Measurements from ENCODE around the gene USP46.

USP46 gene

DNA sequence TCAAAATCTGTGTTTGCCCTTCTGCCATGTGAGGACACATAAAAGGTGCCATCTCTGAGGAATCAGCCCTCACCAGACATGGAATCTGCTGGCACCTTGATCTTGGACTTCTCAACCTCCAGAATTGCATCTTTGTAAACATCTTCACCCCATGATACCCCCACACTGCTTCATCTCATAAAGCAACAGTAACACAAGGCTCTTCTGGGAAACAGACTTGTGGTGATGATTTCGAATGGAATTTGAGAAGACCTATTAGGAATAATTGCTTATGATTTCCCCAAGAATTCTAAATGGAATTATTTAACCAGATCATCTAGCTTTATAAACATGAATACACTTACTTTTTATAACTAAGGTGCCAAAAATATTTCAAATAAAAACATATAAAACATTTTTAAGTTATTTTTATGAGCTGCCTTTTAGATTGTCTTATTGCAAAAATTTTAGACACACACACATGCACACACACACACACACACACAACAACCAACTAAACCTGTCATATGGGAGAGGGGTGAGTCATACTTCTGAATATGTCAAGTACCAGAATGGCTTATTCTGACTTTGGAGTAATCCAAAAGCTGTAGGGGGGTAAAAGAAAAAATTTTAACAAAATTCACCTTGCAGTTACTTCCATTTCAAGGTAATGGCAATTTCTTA lies 82.0 kb downstream of the USP46 start:
- Histone ChIP-seq H3K9ac (ENCODE audit: low read length in 2 of 2) (no peak overlapping the region), H3K9me3 (ENCODE audit: control insufficient read depth in 2 of 2, low read length in 2 of 2) (no peaks in the 10 kb centered on the region), H3K4me1 (ENCODE audit: control insufficient read depth, insufficient read depth, low read length) (no peaks in the 10 kb centered on the region), H3K27ac (ENCODE audit: low read length) (no peak overlapping the region), H3K4me3 (ENCODE audit: low read length in 2 of 2) (no peak overlapping the region), H3K27me3 (ENCODE audit: control insufficient read depth in 1 of 2, insufficient read depth in 2 of 2, low read length in 2 of 2) (no peaks in the 10 kb centered on the region), H3K36me3 (ENCODE audit: control insufficient read depth in 2 of 2, insufficient read depth in 2 of 2, low read length in 2 of 2) (no peaks in the 10 kb centered on the region)

DNA sequence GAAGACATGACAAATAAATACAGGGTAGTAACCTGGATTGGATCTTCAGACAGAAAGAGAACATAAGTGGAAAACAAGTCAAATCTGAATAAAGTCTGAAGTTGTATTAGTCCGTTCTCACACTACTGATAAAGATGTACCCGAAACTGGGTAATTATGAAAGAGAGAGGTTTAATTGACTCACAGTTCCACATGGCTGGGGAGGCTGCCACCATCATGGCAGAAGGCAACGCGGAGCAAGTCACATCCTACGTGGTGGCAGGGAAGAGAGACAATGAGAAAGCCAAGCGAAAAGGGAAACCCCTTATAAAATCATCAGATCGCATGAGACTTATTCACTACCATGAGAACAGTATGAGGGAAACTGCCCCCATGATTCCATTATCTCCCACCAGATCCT lies 82.8 kb downstream of the USP46 start:
- no peak overlapping the region for H3K27ac ChIP-seq (ENCODE audit: low read length)
- no peaks in the 10 kb centered on the region for H3K27me3 ChIP-seq (ENCODE audit: control insufficient read depth in 1 of 2, insufficient read depth in 2 of 2, low read length in 2 of 2)
- H3K36me3 ChIP-seq (ENCODE audit: control insufficient read depth in 2 of 2, insufficient read depth in 2 of 2, low read length in 2 of 2), result no peaks in the 10 kb centered on the region
- no peaks in the 10 kb centered on the region for H3K9me3 ChIP-seq (ENCODE audit: control insufficient read depth in 2 of 2, low read length in 2 of 2)
- H3K9ac ChIP-seq (ENCODE audit: low read length in 2 of 2), result no peak overlapping the region
- no peak overlapping the region for H3K4me3 ChIP-seq (ENCODE audit: low read length in 2 of 2)
- no peaks in the 10 kb centered on the region for H3K4me1 ChIP-seq (ENCODE audit: control insufficient read depth, insufficient read depth, low read length)

DNA sequence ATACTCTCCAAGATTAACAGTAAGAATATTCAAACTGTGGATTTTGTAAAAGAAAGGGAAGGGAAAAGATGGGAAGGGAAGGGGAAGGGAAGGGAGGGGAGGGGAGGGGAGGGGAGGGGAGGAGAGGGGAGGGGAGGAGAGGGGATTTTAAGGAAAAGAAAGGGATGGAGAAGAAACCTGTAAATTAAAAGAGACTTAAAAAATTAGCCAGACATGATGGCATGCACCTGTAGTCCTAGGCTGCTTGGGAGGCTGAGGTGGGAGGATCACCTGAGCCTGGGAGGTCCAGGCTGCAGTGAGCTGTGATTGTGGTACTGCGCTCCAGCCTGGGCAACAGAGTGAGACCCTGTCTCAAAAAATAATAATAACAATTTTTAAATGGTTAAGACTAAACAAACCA lies 83.7 kb downstream of the USP46 start:
- no peaks in the 10 kb centered on the region for H3K27me3 ChIP-seq (ENCODE audit: control insufficient read depth in 1 of 2, insufficient read depth in 2 of 2, low read length in 2 of 2)
- H3K4me1 ChIP-seq (ENCODE audit: control insufficient read depth, insufficient read depth, low read length), result no peaks in the 10 kb centered on the region
- H3K9ac ChIP-seq (ENCODE audit: low read length in 2 of 2), result no peak overlapping the region
- H3K36me3 ChIP-seq (ENCODE audit: control insufficient read depth in 2 of 2, insufficient read depth in 2 of 2, low read length in 2 of 2), result no peaks in the 10 kb centered on the region
- no peak overlapping the region for H3K27ac ChIP-seq (ENCODE audit: low read length)
- no peak overlapping the region for H3K4me3 ChIP-seq (ENCODE audit: low read length in 2 of 2)
- no peaks in the 10 kb centered on the region for H3K9me3 ChIP-seq (ENCODE audit: control insufficient read depth in 2 of 2, low read length in 2 of 2)

DNA sequence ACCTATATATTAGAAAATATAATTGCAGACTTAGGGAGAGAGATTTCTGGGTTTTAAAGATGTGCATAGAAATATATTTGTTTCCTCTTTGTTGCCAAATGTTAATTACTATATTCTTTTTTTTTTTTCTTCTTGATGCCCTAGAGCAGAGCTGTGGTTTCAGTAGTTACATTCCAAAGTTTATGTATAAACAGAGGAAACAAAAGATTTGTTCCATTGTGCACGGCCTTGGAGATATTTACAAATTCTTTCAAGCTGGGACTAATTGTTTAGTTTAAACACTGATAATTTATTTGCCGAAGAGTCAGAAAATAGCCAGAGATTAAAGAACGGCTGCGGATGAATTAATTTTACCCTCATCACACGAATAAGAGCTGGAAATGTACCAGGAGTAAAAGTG lies 85.1 kb downstream of the USP46 start:
- Histone ChIP-seq H3K27me3 (ENCODE audit: control insufficient read depth in 1 of 2, insufficient read depth in 2 of 2, low read length in 2 of 2) (no peaks in the 10 kb centered on the region), H3K9me3 (ENCODE audit: control insufficient read depth in 2 of 2, low read length in 2 of 2) (no peaks in the 10 kb centered on the region), H3K4me3 (ENCODE audit: low read length in 2 of 2) (no peak overlapping the region), H3K27ac (ENCODE audit: low read length) (no peak overlapping the region), H3K36me3 (ENCODE audit: control insufficient read depth in 2 of 2, insufficient read depth in 2 of 2, low read length in 2 of 2) (no peaks in the 10 kb centered on the region), H3K4me1 (ENCODE audit: control insufficient read depth, insufficient read depth, low read length) (no peaks in the 10 kb centered on the region), H3K9ac (ENCODE audit: low read length in 2 of 2) (no peak overlapping the region)

DNA sequence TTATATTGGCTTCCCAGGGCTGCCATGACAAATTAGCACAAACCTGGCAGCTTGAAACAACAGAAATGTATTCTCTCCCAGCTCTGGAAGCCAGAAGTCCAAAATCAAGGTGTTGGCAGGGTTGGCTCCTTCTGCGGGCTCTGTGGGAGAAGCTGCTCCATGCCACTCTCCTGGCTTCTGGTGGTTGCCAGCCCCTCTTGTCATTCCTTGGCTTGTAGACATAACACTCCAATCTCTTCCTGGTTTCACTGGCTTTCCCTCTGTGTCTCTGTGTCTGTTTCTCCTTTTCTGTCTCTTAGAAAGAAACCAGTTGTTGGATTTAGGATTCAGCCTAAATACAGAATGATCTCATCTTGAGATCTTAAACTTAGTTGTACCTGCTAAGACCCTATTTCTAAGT lies 85.5 kb downstream of the USP46 start:
- H3K9ac ChIP-seq (ENCODE audit: low read length in 2 of 2), result no peak overlapping the region
- no peaks in the 10 kb centered on the region for H3K9me3 ChIP-seq (ENCODE audit: control insufficient read depth in 2 of 2, low read length in 2 of 2)
- H3K27ac ChIP-seq (ENCODE audit: low read length), result no peak overlapping the region
- no peaks in the 10 kb centered on the region for H3K36me3 ChIP-seq (ENCODE audit: control insufficient read depth in 2 of 2, insufficient read depth in 2 of 2, low read length in 2 of 2)
- no peaks in the 10 kb centered on the region for H3K27me3 ChIP-seq (ENCODE audit: control insufficient read depth in 1 of 2, insufficient read depth in 2 of 2, low read length in 2 of 2)
- H3K4me3 ChIP-seq (ENCODE audit: low read length in 2 of 2), result no peak overlapping the region
- no peaks in the 10 kb centered on the region for H3K4me1 ChIP-seq (ENCODE audit: control insufficient read depth, insufficient read depth, low read length)

DNA sequence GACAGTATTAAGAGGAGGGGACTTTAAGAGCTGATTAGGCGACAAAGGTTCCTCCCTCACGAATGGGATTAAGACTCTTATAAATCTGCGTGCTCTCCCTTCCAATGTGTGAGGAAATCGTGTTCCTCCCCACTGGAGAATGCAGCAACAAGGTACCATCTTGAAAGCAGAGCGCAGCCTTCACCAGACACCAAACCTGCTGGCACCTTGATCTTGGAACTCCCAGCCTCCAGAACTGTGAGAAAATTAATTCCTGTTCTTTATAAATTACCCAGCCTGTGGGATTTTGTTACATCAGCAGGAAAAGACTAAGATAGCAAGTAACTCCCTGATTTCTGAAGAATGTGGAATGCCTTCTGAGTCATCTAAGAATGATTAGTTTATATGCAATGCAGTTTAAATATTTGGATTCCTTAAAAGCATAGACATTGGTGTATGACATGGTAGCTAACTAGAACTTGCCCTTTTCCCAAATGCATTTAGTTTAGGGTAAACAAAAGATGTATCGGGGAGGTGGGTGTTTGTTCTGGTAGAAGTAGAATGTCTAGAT lies 86.1 kb downstream of the USP46 start:
- Histone ChIP-seq H3K4me3 (ENCODE audit: low read length in 2 of 2) (no peak overlapping the region), H3K36me3 (ENCODE audit: control insufficient read depth in 2 of 2, insufficient read depth in 2 of 2, low read length in 2 of 2) (no peaks in the 10 kb centered on the region), H3K27ac (ENCODE audit: low read length) (no peak overlapping the region), H3K27me3 (ENCODE audit: control insufficient read depth in 1 of 2, insufficient read depth in 2 of 2, low read length in 2 of 2) (no peaks in the 10 kb centered on the region), H3K9me3 (ENCODE audit: control insufficient read depth in 2 of 2, low read length in 2 of 2) (no peaks in the 10 kb centered on the region), H3K9ac (ENCODE audit: low read length in 2 of 2) (no peak overlapping the region), H3K4me1 (ENCODE audit: control insufficient read depth, insufficient read depth, low read length) (no peaks in the 10 kb centered on the region)

DNA sequence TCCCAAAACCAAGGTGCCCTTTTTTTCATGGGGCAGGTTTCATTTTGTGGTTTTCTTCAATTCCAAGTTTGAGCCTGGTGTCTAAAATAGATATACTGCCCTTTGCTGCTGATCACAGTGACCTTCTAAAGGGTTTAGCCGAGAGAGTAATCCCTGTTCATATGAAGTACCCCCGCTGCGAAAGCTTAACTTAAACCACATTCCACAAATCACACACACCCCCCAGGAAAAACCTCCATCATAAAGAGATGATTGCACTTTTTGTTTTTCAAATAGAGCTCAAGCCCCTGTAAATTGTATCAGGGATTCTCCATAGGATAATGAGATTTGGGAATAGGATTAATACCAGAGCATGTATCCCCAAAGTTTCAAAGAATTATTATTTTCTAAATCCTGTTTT lies 90.8 kb downstream of the USP46 start:
- Histone ChIP-seq H3K4me3 (ENCODE audit: low read length in 2 of 2) (no peak overlapping the region), H3K4me1 (ENCODE audit: control insufficient read depth, insufficient read depth, low read length) (no peaks in the 10 kb centered on the region), H3K27ac (ENCODE audit: low read length) (no peak overlapping the region), H3K36me3 (ENCODE audit: control insufficient read depth in 2 of 2, insufficient read depth in 2 of 2, low read length in 2 of 2) (no peaks in the 10 kb centered on the region), H3K9me3 (ENCODE audit: control insufficient read depth in 2 of 2, low read length in 2 of 2) (no peaks in the 10 kb centered on the region), H3K27me3 (ENCODE audit: control insufficient read depth in 1 of 2, insufficient read depth in 2 of 2, low read length in 2 of 2) (peaks cover 0 to 3% of the 10 kb centered on the region in 2 donors), H3K9ac (ENCODE audit: low read length in 2 of 2) (no peak overlapping the region)

DNA sequence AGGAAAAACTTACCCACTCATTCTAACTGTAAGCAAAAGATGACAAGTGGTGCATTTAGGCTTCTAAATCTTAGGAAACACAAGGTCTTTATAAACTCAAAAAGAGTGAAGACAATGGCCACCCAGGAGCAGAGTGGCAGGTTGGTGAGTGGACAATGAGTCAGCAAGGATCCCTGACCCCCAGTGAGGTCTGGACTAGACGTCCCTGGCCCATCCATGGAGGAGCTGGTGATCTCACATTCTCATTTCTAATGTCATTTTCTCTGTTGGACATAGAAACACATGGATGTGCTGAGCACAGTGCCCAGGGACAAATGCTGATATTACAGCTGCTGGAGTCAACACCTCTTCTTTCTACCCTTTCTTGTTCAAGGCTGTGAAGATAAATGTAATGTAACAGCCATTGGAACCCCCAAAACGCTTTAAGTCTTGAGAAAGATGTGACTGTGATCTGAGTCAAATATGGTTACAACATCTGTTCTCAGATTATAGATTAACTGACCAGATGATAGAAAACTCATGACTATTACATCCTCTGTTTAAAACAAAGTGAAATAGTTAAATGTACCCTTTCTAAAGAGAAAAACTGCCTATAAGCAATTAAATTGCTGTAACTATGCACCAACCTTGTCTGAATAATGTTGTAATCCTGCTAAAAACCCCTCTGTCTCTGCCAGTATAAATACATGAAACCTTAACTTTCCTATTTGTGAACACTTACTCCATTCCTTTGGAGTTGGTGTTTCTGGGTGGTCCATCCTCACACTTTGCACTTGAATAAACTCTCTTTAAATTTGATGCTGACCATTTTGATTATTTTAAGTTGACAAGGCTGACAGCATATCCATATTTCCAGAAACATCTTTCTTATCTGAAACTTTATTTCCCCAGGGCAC lies 92.7 kb downstream of the USP46 start:
- H3K4me3 ChIP-seq (ENCODE audit: low read length in 2 of 2), result no peak overlapping the region
- H3K9ac ChIP-seq (ENCODE audit: low read length in 2 of 2), result no peak overlapping the region
- no peaks in the 10 kb centered on the region for H3K4me1 ChIP-seq (ENCODE audit: control insufficient read depth, insufficient read depth, low read length)
- no peaks in the 10 kb centered on the region for H3K36me3 ChIP-seq (ENCODE audit: control insufficient read depth in 2 of 2, insufficient read depth in 2 of 2, low read length in 2 of 2)
- peaks cover 0 to 3% of the 10 kb centered on the region in 2 donors for H3K27me3 ChIP-seq (ENCODE audit: control insufficient read depth in 1 of 2, insufficient read depth in 2 of 2, low read length in 2 of 2)
- no peak overlapping the region for H3K27ac ChIP-seq (ENCODE audit: low read length)
- no peaks in the 10 kb centered on the region for H3K9me3 ChIP-seq (ENCODE audit: control insufficient read depth in 2 of 2, low read length in 2 of 2)

DNA sequence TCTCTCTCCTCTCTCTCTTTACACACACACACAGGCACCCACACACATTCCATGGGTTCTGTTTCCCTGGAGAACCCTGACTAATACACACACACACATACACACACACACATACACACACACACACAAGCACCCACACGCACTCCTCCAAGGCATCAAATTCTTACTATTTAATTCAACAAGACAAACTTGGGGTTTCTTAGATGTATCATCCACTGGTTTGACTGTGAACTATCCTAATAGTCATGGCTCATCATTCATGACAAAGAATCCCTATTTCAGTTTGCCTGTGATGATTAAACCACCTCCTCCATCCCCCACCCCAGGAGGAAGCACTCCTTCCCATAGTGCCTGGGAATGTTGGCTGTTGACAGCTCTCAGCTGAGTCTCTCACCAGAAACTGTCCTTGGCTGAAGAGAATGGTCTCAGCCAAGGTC lies 98.2 kb downstream of the USP46 start:
- Histone ChIP-seq H3K36me3 (ENCODE audit: control insufficient read depth in 2 of 2, insufficient read depth in 2 of 2, low read length in 2 of 2) (no peaks in the 10 kb centered on the region), H3K4me1 (ENCODE audit: control insufficient read depth, insufficient read depth, low read length) (no peaks in the 10 kb centered on the region), H3K27me3 (ENCODE audit: control insufficient read depth in 1 of 2, insufficient read depth in 2 of 2, low read length in 2 of 2) (peaks cover 0 to 3% of the 10 kb centered on the region in 2 donors)

DNA sequence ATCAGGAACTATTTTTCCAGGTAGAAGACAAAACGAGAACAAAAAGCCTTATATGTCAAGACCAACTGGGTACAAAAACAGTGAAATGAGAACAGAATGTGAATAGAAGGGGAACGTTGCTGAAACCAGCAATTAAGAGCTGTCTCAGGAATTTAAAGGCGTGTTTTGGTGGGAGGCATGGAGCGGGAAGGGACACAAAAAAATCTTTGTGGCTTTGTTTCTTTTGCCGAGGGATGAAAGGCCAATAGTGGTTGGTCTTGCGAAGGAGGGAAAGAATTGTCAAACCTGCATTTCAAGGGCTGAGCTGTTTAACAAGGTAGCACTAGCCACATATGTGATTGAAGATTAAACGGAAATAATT lies 103.8 kb downstream of the USP46 start:
- no peak overlapping the region for H3K27ac ChIP-seq (ENCODE audit: low read length)

More for the DNA sequence above, 98.2 kb downstream of the USP46 start:
- Histone ChIP-seq H3K27ac (ENCODE audit: low read length) (no peak overlapping the region), H3K4me3 (ENCODE audit: low read length in 2 of 2) (no peak overlapping the region), H3K9me3 (ENCODE audit: control insufficient read depth in 2 of 2, low read length in 2 of 2) (no peaks in the 10 kb centered on the region), H3K9ac (ENCODE audit: low read length in 2 of 2) (no peak overlapping the region)

More for the DNA sequence above, 103.8 kb downstream of the USP46 start:
- no peak overlapping the region for H3K9ac ChIP-seq (ENCODE audit: low read length in 2 of 2)
- H3K4me1 ChIP-seq (ENCODE audit: control insufficient read depth, insufficient read depth, low read length), result no peaks in the 10 kb centered on the region
- no peaks in the 10 kb centered on the region for H3K36me3 ChIP-seq (ENCODE audit: control insufficient read depth in 2 of 2, insufficient read depth in 2 of 2, low read length in 2 of 2)
- no peaks in the 10 kb centered on the region for H3K9me3 ChIP-seq (ENCODE audit: control insufficient read depth in 2 of 2, low read length in 2 of 2)
- H3K4me3 ChIP-seq (ENCODE audit: low read length in 2 of 2), result no peak overlapping the region
- H3K27me3 ChIP-seq (ENCODE audit: control insufficient read depth in 1 of 2, insufficient read depth in 2 of 2, low read length in 2 of 2), result no peaks in the 10 kb centered on the region

Data from stomach smooth muscle (tissue), 2 donors.